SK-N-SH (cell line): Measurements from ENCODE around the gene TMCC3. TPM values are rescaled to one million over a fixed set of nuclear protein-coding genes. Genes with fewer than 3 reads are reported as not detected.

Experiments used
- CTCF ChIA-PET: fragments of 300-600, 350-600 bp; formaldehyde crosslinking; extraction: SDS; loops from one replicate; lab custom pipeline; 2021; lab: Yijun Ruan, JAX
- POLR2A ChIA-PET: fragments of 350-600 bp; sonication (Branson Sonifier 250); formaldehyde crosslinking; extraction: SDS; loops from one replicate; lab custom pipeline; 2020; ENCODE audit warnings: antibody characterized with exemption, inconsistent platforms; lab: Yijun Ruan, JAX
- DNase-seq: peaks from one replicate; pipeline ENCODE4 v3.0.0; 2012
- H2AFZ ChIP-seq: fragments of 200-600 bp; sonication (generic); 2 replicates; pipeline ENCODE4 v1.8.1; 2016; ENCODE audit warnings: antibody characterized with exemption, mild to moderate bottlenecking, low read depth
- H3F3A ChIP-seq: fragments of 200-600 bp; sonication (generic); replicated peaks from 2 replicates; pipeline ENCODE3; 2016; ENCODE audit warnings: antibody characterized with exemption, mild to moderate bottlenecking; ENCODE audit not compliant: insufficient read depth
- H3K27ac ChIP-seq, 2 experiments: fragments of 200-500 bp in 1 of 2; fragments of 200-600 bp in 1 of 2; sonication (Bioruptor generic) in 1 of 2; sonication (generic), shearing (Covaris generic) in 1 of 2; 2 replicates each; pipeline versions ENCODE4 v1.5.1 to v1.6.1; 2014 to 2016; ENCODE audit warnings: low read depth in 2 of 2, inconsistent platforms in 1 of 2, low read length in 1 of 2, mild to moderate bottlenecking in 1 of 2, mixed read lengths in 1 of 2
- H3K27me3 ChIP-seq: fragments of 200-600 bp; sonication (generic), shearing (Covaris generic); 2 replicates; pipeline ENCODE4 v1.6.1; 2016; ENCODE audit warnings: mixed run types; ENCODE audit not compliant: insufficient read depth
- H3K36me3 ChIP-seq, 2 experiments: fragments of 200-500 bp in 1 of 2; fragments of 200-600 bp in 1 of 2; sonication (Bioruptor generic) in 1 of 2; sonication (generic) in 1 of 2; replicated peaks in 1 of 2; 2 replicates each; pipeline versions ENCODE3 to v1.5.1; 2014 to 2016; ENCODE audit warnings: low read length in 1 of 2, mild to moderate bottlenecking in 1 of 2; ENCODE audit not compliant: insufficient read depth in 2 of 2, control insufficient read depth in 1 of 2
- H3K4me1 ChIP-seq, 2 experiments: fragments of 200-500 bp in 1 of 2; fragments of 200-600 bp in 1 of 2; sonication (Bioruptor generic) in 1 of 2; sonication (generic), shearing (Covaris generic) in 1 of 2; 2 replicates each; pipeline versions ENCODE4 v1.5.1 to v1.6.1; 2014 to 2016; ENCODE audit warnings: low read depth in 1 of 2, low read length in 1 of 2, mixed run types in 1 of 2; ENCODE audit not compliant: insufficient read depth in 2 of 2, control insufficient read depth in 1 of 2
- H3K4me2 ChIP-seq: fragments of 200-600 bp; sonication (generic), shearing (Covaris generic); 2 replicates; pipeline ENCODE4 v1.6.1; 2017; ENCODE audit warnings: mixed run types
- H3K4me3 ChIP-seq, 2 experiments: fragments of 200-500 bp in 1 of 2; fragments of 200-600 bp in 1 of 2; sonication (Bioruptor generic) in 1 of 2; sonication (generic), shearing (Covaris generic) in 1 of 2; 2 replicates each; pipeline versions ENCODE4 v1.5.1 to v1.8.1; 2014 to 2016; ENCODE audit warnings: low read depth in 2 of 2, inconsistent platforms in 1 of 2, low read length in 1 of 2, mild to moderate bottlenecking in 1 of 2, mixed read lengths in 1 of 2, moderate library complexity in 1 of 2
- H3K79me2 ChIP-seq: fragments of 200-600 bp; sonication (generic); 2 replicates; pipeline ENCODE4 v1.8.1; 2017; ENCODE audit warnings: mild to moderate bottlenecking; ENCODE audit not compliant: insufficient read depth
- H3K9ac ChIP-seq: fragments of 200-600 bp; sonication (generic); 2 replicates; pipeline ENCODE4 v1.6.1; 2017; ENCODE audit warnings: mixed run types
- H3K9me2 ChIP-seq: fragments of 200-600 bp; sonication (generic); 2 replicates; pipeline ENCODE4 v1.6.1; 2017; ENCODE audit warnings: mixed run types
- H3K9me3 ChIP-seq: fragments of 200-600 bp; sonication (generic); 2 replicates; pipeline ENCODE4 v1.6.1; 2017; ENCODE audit warnings: mixed run types, mild to moderate bottlenecking, moderate library complexity
- H4K20me1 ChIP-seq: fragments of 200-600 bp; sonication (generic); 2 replicates; pipeline ENCODE4 v1.6.1; 2017; ENCODE audit warnings: mild to moderate bottlenecking, mixed run types; ENCODE audit not compliant: insufficient read depth
- CHD2 ChIP-seq: fragments of 150-350 bp; IDR thresholded peaks from 2 replicates; pipeline ENCODE4 v1.6.1; 2018; ENCODE audit warnings: low read length; ENCODE audit not compliant: partially characterized antibody
- CTCF ChIP-seq: fragments of 200-600 bp; sonication (generic); IDR thresholded peaks from 2 replicates; pipeline ENCODE4 v1.6.1; 2017; ENCODE audit warnings: antibody characterized with exemption, mild to moderate bottlenecking, moderate library complexity
- FOSL2 ChIP-seq: IDR thresholded peaks from 2 replicates; pipeline ENCODE4 v1.4.0; 2012; ENCODE audit warnings: low read depth, mild to moderate bottlenecking, moderate library complexity, borderline replicate concordance
- FOXJ3 ChIP-seq: sonication (generic); formaldehyde crosslinking; IDR thresholded peaks from 2 replicates; pipeline ENCODE4 v1.5.1; 2020; ENCODE audit warnings: mild to moderate bottlenecking, missing genetic modification reagents
- FOXM1 ChIP-seq: IDR thresholded peaks from 2 replicates; pipeline ENCODE4 v1.4.0; 2012; ENCODE audit warnings: low read depth, mild to moderate bottlenecking
- GABPA ChIP-seq: IDR thresholded peaks from 2 replicates; pipeline ENCODE4 v1.4.0; 2012; ENCODE audit warnings: low read depth, mild to moderate bottlenecking
- GATA2 ChIP-seq: sonication (generic); formaldehyde crosslinking; IDR thresholded peaks from 2 replicates; pipeline ENCODE4 v1.5.0; 2020; ENCODE audit warnings: mild to moderate bottlenecking, missing genetic modification reagents
- POLR2AphosphoS5 ChIP-seq: IDR thresholded peaks from 2 replicates; pipeline ENCODE4 v1.6.1; 2012; ENCODE audit warnings: low read depth, low read length
- RFX5 ChIP-seq: IDR thresholded peaks from 2 replicates; pipeline ENCODE4 v1.6.1; 2012; ENCODE audit warnings: mild to moderate bottlenecking, improper control_type of control experiment, low read length
- RXRA ChIP-seq: IDR thresholded peaks from 2 replicates; pipeline ENCODE4 v1.4.0; 2012; ENCODE audit warnings: low read depth, mild to moderate bottlenecking, borderline replicate concordance
- SIN3A ChIP-seq: IDR thresholded peaks from 2 replicates; pipeline ENCODE4 v1.6.1; 2012; ENCODE audit warnings: low read depth, mild to moderate bottlenecking, low read length, moderate library complexity, borderline replicate concordance
- TAF1 ChIP-seq: IDR thresholded peaks from 2 replicates; pipeline ENCODE4 v1.6.1; 2012; ENCODE audit warnings: low read depth, mild to moderate bottlenecking, low read length, moderate library complexity, borderline replicate concordance
- WGBS: methylation state at CpG from one replicate; pipeline ENCODE4 v1.1.6; 2017; ENCODE audit warnings: low lambda C conversion rate; 5-methylcytosine and 5-hydroxymethylcytosine counted together
- polyA plus RNA-seq, 3 experiments: library from polyadenylated mRNA; depleted of rRNA; stranded (reverse); fragments of >200 nt; gene quantifications; 2 replicates each; pipeline ENCODE4 v1.2.3, GENCODE V29; 2012
- TF ChIP-seq, protein P1 (sequence below): fragments of 150-350 bp; IDR thresholded peaks from 2 replicates; pipeline ENCODE4 v1.6.1; 2017; ENCODE audit warnings: antibody characterized with exemption, low read length, low read depth, borderline replicate concordance
- TF ChIP-seq, protein P2 (sequence below): IDR thresholded peaks from 2 replicates; pipeline ENCODE4; 2012

The TMCC3 gene
- polyA plus RNA-seq, 1 of the 3 experiments (the other 2 are of a cell fraction), result 0.53 TPM

DNA sequence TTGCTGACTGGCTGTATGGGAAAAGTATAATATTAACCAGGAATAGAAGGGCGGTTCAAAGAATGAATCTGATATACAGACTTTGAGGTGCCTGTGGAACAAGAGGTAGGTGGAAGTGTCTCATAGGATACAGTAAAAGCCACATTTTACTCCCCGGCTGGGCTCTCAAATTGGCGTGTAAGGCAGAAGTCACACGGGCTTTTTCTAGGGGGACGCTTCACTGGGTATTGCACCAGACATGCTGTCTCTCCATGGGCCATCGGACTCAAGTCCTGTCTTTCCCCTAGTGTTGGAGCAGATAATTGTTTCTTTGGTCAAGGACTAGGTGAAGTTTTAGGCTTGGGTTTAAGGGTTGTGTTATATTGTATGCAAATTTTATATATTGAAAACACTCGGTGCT, 9.1 kb downstream of the TMCC3 start:
- no peak for DNase-seq
- peaks cover 2 to 9% of the 10 kb centered on the region in 2 experiments; a peak in 2 of 4 replicates for H3K4me1 ChIP-seq
- peaks cover 10% of the 10 kb centered on the region for H3F3A ChIP-seq
- CTCF ChIA-PET, result interaction anchor here (1.1 kb wide), 1 partner anchor 21 kb away, joined by 3 read pairs; no protein-coding TSS in a partner anchor
- no peak overlapping the region for H2AFZ ChIP-seq
- TF ChIP-seq FOSL2 (no peak), FOXM1 (no peak), CHD2 (no peak), RFX5 (no peak), SIN3A (no peak), RXRA (no peak), GABPA (no peak), GATA2 (CRISPR knock-in tag) (no peak), TAF1 (no peak), POLR2AphosphoS5 (no peak), CTCF (no peak), FOXJ3 (CRISPR knock-in tag) (no peak)
- TF ChIP-seq, protein P1, sequence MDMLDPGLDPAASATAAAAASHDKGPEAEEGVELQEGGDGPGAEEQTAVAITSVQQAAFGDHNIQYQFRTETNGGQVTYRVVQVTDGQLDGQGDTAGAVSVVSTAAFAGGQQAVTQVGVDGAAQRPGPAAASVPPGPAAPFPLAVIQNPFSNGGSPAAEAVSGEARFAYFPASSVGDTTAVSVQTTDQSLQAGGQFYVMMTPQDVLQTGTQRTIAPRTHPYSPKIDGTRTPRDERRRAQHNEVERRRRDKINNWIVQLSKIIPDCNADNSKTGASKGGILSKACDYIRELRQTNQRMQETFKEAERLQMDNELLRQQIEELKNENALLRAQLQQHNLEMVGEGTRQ, result no peak
- TF ChIP-seq, protein P2, sequence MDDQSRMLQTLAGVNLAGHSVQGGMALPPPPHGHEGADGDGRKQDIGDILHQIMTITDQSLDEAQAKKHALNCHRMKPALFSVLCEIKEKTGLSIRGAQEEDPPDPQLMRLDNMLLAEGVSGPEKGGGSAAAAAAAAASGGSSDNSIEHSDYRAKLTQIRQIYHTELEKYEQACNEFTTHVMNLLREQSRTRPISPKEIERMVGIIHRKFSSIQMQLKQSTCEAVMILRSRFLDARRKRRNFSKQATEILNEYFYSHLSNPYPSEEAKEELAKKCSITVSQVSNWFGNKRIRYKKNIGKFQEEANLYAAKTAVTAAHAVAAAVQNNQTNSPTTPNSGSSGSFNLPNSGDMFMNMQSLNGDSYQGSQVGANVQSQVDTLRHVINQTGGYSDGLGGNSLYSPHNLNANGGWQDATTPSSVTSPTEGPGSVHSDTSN, result no peak
- no peaks in the 10 kb centered on the region for H3K9me2 ChIP-seq
- POLR2A ChIA-PET, result no interaction called here
- H3K9me3 ChIP-seq, result no peaks in the 10 kb centered on the region
- H4K20me1 ChIP-seq, result no peaks in the 10 kb centered on the region
- 78% methylated on average over 5 of the region's 7 CpGs for WGBS
- no peak overlapping the region for H3K9ac ChIP-seq
- H3K4me3 ChIP-seq, result no peak overlapping the region
- no peaks in the 10 kb centered on the region for H3K27me3 ChIP-seq
- no peaks in the 10 kb centered on the region for H3K79me2 ChIP-seq
- no peak overlapping the region for H3K4me2 ChIP-seq
- no peak overlapping the region for H3K27ac ChIP-seq
- H3K36me3 ChIP-seq, result no peaks in the 10 kb centered on the region
